Keratinocyte (primary cell): ENCODE data around the gene SCGB2A2. TPM values are rescaled to one million over a fixed set of nuclear protein-coding genes. Genes with fewer than 3 reads are reported as not detected.

Experiments
- DNase-seq: peaks from one replicate; pipeline ENCODE4 v3.0.0-alpha.2; 2011; ENCODE audit warnings: low read depth, missing footprints, low spot score
- FAIRE-seq: peaks from 2 replicates; lab custom pipeline; 2011; peaks lifted over from hg19 to GRCh38; lab: Jason Lieb, UNC
- H2AFZ ChIP-seq: 2 replicates; pipeline ENCODE4 v1.6.0; 2012; ENCODE audit warnings: low read length, control low read depth, inconsistent platforms; ENCODE audit not compliant: control insufficient read depth
- H3K27ac ChIP-seq: 2 replicates; pipeline ENCODE4 v1.5.1; 2011; ENCODE audit warnings: low read length; ENCODE audit not compliant: control insufficient read depth, insufficient read depth
- H3K27me3 ChIP-seq: 3 replicates; pipeline ENCODE4 v1.6.0; 2011; ENCODE audit warnings: low read length; ENCODE audit not compliant: control insufficient read depth, insufficient read depth; ENCODE audit errors: extremely low read depth
- H3K36me3 ChIP-seq, 2 experiments: 2 replicates in 1 of 2; 3 replicates in 1 of 2; pipeline ENCODE4 v1.5.1; 2011; ENCODE audit warnings: low read length in 2 of 2, mild to moderate bottlenecking in 1 of 2; ENCODE audit not compliant: control insufficient read depth in 2 of 2, insufficient read depth in 2 of 2; ENCODE audit errors: extremely low read depth in 1 of 2
- H3K4me1 ChIP-seq: 3 replicates; pipeline ENCODE4 v1.5.1; 2011; ENCODE audit warnings: low read length; ENCODE audit not compliant: control insufficient read depth, insufficient read depth; ENCODE audit errors: extremely low read depth
- H3K4me2 ChIP-seq: 3 replicates; pipeline ENCODE4 v1.6.0; 2011; ENCODE audit warnings: low read depth, low read length; ENCODE audit not compliant: control insufficient read depth, insufficient read depth; ENCODE audit errors: extremely low read depth
- H3K4me3 ChIP-seq, 3 experiments: fragments of 200-600 bp in 1 of 3; sonication (generic) in 1 of 3; 2 replicates in 2 of 3; 3 replicates in 1 of 3; pipeline ENCODE4 v1.5.1; 2011 to 2016; ENCODE audit warnings: low read length in 3 of 3, mild to moderate bottlenecking in 3 of 3, control low read depth in 2 of 3, inconsistent platforms in 1 of 3, low read depth in 1 of 3, mixed read lengths in 1 of 3, mixed run types in 1 of 3, moderate library complexity in 1 of 3; ENCODE audit not compliant: control insufficient read depth in 2 of 3, insufficient read depth in 2 of 3; ENCODE audit errors: extremely low read depth in 1 of 3
- H3K79me2 ChIP-seq: 2 replicates; pipeline ENCODE4 v1.6.0; 2012; ENCODE audit warnings: low read length; ENCODE audit not compliant: control insufficient read depth, insufficient read depth
- H3K9ac ChIP-seq: 3 replicates; pipeline ENCODE4 v1.6.0; 2011; ENCODE audit warnings: low read length; ENCODE audit not compliant: control insufficient read depth, insufficient read depth; ENCODE audit errors: extremely low read depth
- H3K9me1 ChIP-seq: 3 replicates; pipeline ENCODE4 v1.6.0; 2011; ENCODE audit warnings: low read length; ENCODE audit not compliant: control insufficient read depth, insufficient read depth; ENCODE audit errors: extremely low read depth
- H3K9me3 ChIP-seq: 2 replicates; pipeline ENCODE4 v1.5.1; 2012; ENCODE audit warnings: low read depth, low read length; ENCODE audit not compliant: control insufficient read depth
- H4K20me1 ChIP-seq: 3 replicates; pipeline ENCODE4 v1.6.0; 2011; ENCODE audit warnings: low read length; ENCODE audit not compliant: control insufficient read depth, insufficient read depth; ENCODE audit errors: extremely low read depth
- CTCF ChIP-seq, 3 experiments: IDR thresholded peaks in 1 of 3; conservative IDR thresholded peaks in 1 of 3; optimal IDR thresholded peaks in 1 of 3; 2 replicates in 2 of 3; 3 replicates in 1 of 3; pipeline versions ENCODE3 to v1.5.1; 2011; ENCODE audit warnings: low read length in 3 of 3, mild to moderate bottlenecking in 3 of 3, moderate library complexity in 2 of 3, control low read depth in 1 of 3, inconsistent platforms in 1 of 3; ENCODE audit not compliant: insufficient read depth in 2 of 3; ENCODE audit errors: extremely low read depth in 1 of 3
- EZH2 ChIP-seq: IDR thresholded peaks from one replicate; pipeline ENCODE4 v1.6.1; 2012; ENCODE audit warnings: inconsistent platforms, mild to moderate bottlenecking, low read length, moderate library complexity
- dilution Hi-C: fragments of 300-500 bp; cut with MboI; formaldehyde crosslinking; loops from one replicate; pipeline ENCODE4 v1.7.0; 2020; ENCODE audit warnings: low sequenced_read_pairs; ENCODE audit not compliant: extremely low pct_ligation_motif_present
- polyA plus RNA-seq, 5 experiments: library from polyadenylated mRNA; depleted of rRNA in 3 of 5; stranded (reverse) in 3 of 5; stranded (forward) in 1 of 5; unstranded in 1 of 5; fragments of >200 nt; gene quantifications; 1 replicate in 1 of 5; 2 replicates in 3 of 5; 3 replicates in 1 of 5; pipeline versions ENCODE4 v1.2.1 to v1.2.3, GENCODE V29; 2011 to 2012; ENCODE audit warnings: missing spikeins in 2 of 5, low read depth in 1 of 5, low replicate concordance in 1 of 5

SCGB2A2 gene
- polyA plus RNA-seq, 1 donor (not counting 4 experiments of a cell fraction or from before 2014, with no cell fraction given), result not detected

DNA sequence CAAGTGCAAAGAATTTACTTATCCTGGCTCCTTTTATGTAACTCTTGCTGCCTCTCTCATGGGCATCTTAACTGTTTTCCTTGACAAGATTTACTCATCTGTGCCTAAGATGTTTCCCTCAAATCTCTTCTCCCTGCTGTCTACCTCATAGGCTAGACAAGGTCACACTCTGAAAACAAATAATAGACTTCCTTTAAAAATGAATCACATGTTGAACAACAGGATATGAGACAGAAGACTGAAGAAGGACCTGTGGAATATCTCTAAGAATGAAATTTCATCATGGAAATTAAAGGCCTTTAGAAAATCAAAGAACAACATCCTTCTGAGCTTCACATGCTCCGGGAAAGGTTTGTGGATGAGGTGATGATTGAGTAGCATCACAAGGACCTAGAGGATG, 6.0 kb upstream of the SCGB2A2 start:
- Histone ChIP-seq H3K79me2 (no peaks in the 10 kb centered on the region), H3K4me3 (no peak overlapping the region), H3K36me3 (no peaks in the 10 kb centered on the region), H3K9ac (no peak overlapping the region), H3K27ac (no peak overlapping the region), H3K4me2 (no peak overlapping the region), H2AFZ (no peak overlapping the region), H4K20me1 (no peaks in the 10 kb centered on the region), H3K4me1 (no peaks in the 10 kb centered on the region), H3K9me3 (no peaks in the 10 kb centered on the region), H3K9me1 (no peaks in the 10 kb centered on the region), H3K27me3 (no peaks in the 10 kb centered on the region)
- DNase-seq, result no peak
- FAIRE-seq, result no peak
- TF ChIP-seq CTCF (optimal IDR thresholded peaks at IDR 0.05 in 1 of 3, IDR thresholded peaks at IDR 0.05 in 1 of 3, conservative IDR thresholded peaks at IDR 0.05 in 1 of 3; ENCODE audit: extremely low read depth in 1 of 3, insufficient read depth in 2 of 3, low read length in 3 of 3) (no peak), EZH2 (no peak)
- dilution Hi-C loops, result no loop called here

DNA sequence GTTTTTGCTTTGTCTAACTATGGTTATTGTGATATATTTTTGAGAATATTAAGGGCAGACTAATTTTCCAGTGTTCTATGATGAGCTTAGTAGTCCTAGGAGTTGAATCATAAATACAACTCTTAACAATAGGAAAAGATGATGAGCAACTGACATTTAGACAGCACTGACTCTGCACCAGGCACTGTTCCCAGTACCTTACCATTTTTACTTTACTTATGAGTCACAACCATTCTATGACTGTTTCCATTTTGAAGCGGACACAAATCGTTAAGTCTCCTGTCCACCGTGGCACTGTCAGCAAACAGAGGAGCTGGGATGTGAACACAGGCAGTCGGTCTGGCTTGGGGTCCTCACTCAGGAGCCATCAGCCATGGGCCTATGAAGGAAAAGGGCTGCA, 3.4 kb upstream of the SCGB2A2 start:
- no peaks in the 10 kb centered on the region for H3K36me3 ChIP-seq
- H2AFZ ChIP-seq, result no peak overlapping the region
- no peak overlapping the region for H3K4me2 ChIP-seq
- no peaks in the 10 kb centered on the region for H3K79me2 ChIP-seq
- dilution Hi-C loops, result no loop called here
- no peaks in the 10 kb centered on the region for H3K27me3 ChIP-seq
- H3K9me3 ChIP-seq, result no peaks in the 10 kb centered on the region
- H3K4me1 ChIP-seq, result no peaks in the 10 kb centered on the region
- TF ChIP-seq EZH2, result no peak
- TF ChIP-seq CTCF (optimal IDR thresholded peaks at IDR 0.05 in 1 of 3, IDR thresholded peaks at IDR 0.05 in 1 of 3, conservative IDR thresholded peaks at IDR 0.05 in 1 of 3; ENCODE audit: extremely low read depth in 1 of 3, insufficient read depth in 2 of 3, low read length in 3 of 3), result no peak
- H4K20me1 ChIP-seq, result no peaks in the 10 kb centered on the region
- no peak overlapping the region for H3K4me3 ChIP-seq
- FAIRE-seq, result no peak
- H3K9me1 ChIP-seq, result no peaks in the 10 kb centered on the region
- no peak overlapping the region for H3K9ac ChIP-seq
- no peak for DNase-seq
- H3K27ac ChIP-seq, result no peak overlapping the region
